HG03066 (cell line): ENCODE results near the gene CDCA4.
"Not testable (repeated sequence)": the region's sequence is repeated elsewhere in the genome, so short reads cannot be mapped to it uniquely, and the experiment has no call there.

Experiments used
- ATAC-seq: cut with Tn5 transposase; IDR thresholded peaks from one replicate; pipeline ENCODE4 v1.9.1; 2021; ENCODE audit warnings: low read depth; ENCODE audit not compliant: unreplicated experiment

Gene CDCA4

DNA sequence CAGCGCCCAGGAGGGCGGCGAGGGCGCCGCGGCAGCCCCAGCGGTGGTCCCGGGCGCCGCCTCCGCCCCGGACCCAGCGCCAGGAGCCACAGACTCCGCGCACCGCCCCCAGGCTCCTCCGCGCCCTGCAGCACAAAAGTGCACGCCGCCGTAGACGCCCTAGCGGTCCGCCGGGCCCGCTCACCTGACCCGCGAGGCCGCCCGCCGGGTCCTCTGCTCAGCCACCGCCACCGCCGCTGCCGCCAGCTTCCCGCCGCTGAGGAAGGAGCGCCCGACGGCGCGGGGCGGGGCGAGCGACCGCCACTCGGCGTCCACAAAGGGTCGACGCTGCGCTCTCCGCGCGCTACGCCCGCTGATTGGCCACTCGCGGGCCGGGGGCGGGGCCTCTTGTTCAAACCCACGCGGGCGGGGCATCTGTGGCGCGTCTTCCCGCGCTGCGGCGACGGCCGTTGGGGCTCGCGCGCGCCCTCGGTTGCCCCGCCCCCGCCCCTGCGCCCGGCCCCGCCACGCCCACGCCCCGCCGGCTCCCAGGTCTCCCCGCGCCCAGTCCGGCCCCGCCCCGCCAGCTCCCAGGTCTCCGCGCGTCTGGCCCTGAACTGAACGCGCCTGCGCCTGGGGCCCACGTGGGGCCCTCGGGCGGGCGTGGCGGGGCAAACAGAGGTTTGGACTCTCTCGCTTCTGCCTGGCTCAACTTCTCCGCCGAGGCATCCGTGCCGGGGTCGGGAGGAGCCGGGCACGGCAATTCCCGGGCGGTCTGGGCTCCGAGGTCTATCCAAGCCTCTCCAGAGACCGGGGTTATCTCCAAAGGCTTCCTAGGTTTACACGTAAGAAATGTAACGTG, at the start of gene CDCA4:
Gene CDCA4, minus strand, starts transcription at position 269 of the 841 bp plus-strand sequence. CDS start 9,154 bp downstream, outside the sequence.
- ATAC-seq = peak; percentile 69

DNA sequence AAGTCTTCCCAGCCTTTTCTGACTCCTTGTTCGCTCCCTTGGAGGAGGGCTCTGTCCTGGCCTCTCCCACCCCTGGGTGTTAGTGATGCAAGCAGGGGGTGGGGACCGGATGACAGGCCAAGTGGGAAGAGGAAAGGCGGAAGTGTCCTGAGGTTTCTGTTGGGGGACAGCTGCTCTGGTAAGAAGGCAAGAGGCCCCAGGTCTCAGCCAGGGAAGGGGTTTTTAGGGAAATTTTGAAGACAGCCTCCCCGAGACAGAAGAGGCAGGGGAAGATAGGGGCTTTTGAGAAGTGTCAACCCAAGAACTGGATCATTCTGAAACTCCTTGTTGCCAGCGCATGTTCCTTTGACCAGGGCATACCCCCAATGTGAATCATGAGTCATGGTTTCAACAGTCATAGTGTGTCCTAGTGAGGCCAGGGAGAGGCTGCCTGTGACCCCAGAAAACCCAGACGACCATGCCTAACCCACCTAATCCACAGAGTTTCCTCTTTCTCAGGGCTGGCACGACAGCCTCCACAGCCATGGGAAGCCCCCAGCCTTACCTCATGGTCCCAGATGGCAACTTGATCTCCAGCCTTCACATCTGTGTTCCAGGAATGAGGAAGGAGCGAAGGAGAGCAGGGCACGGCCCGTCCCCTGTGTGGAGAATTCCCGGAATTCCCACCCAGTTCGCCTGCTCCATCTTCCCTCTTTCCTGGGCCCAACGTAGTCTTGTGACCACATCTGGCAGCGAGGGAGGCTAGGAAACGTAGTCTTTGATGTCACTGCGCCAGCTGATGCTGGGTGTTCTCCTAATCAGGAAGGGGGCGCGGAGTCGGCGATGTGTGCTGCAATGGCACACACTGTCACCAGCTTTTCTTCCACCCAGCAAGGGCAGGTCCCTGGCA, 49.2 kb upstream of the CDCA4 start:
- ATAC-seq = peak; percentile 39

DNA sequence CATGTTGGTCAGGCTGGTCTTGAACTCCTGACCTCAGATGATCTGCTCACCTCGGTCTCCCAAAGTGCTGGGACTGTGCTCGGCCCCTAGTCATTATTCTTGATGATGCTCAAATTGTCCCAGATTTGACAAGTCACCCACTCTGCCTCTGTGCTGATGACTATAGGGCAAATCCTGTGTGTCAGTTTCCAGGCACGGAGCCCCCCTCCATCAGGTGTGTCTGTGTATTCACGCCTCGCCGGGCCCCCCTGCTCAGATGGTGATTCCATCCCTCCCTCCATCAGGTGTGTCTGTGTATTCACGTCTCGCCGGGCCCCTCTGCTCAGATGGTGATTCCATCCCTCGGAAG, 48.6 kb upstream of the CDCA4 start:
- ATAC-seq = no peak

DNA sequence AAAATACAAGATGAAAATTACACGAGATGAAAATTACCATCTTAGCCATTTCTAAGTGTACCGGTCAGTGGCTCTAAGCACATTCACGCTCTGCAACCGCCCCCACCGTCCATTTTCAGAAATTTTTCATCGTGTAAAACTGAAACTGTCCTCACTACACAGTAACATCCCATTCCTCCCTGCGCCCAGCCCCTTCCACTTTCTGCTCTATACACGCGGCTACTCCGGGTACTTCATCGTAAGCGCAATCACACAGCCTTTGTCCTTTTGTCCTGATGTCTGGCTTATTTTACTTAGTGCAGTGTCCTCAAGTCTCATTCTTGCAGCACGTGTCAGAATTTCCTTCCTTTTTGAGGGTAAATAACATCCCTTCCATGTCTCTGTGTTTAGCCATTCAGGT, 47.9 kb upstream of the CDCA4 start:
- ATAC-seq = no peak

DNA sequence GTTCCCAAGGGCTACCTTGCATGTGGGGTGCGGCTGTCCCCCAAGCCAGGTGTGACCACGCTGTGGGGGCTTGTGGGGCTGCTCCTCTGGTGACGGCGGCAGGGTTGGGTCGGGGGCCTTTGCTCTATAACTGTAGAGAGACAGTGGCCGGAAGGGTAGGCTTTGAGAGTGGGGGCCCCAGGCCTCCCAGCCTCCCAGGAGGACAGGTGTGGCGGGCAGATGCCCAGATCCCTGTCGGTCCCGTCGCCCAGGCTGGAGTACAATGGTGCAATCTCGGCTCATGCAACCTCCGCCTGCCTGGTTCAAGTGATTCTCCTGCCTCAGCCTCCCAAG, 47.1 kb upstream of the CDCA4 start:
- no peak for ATAC-seq

DNA sequence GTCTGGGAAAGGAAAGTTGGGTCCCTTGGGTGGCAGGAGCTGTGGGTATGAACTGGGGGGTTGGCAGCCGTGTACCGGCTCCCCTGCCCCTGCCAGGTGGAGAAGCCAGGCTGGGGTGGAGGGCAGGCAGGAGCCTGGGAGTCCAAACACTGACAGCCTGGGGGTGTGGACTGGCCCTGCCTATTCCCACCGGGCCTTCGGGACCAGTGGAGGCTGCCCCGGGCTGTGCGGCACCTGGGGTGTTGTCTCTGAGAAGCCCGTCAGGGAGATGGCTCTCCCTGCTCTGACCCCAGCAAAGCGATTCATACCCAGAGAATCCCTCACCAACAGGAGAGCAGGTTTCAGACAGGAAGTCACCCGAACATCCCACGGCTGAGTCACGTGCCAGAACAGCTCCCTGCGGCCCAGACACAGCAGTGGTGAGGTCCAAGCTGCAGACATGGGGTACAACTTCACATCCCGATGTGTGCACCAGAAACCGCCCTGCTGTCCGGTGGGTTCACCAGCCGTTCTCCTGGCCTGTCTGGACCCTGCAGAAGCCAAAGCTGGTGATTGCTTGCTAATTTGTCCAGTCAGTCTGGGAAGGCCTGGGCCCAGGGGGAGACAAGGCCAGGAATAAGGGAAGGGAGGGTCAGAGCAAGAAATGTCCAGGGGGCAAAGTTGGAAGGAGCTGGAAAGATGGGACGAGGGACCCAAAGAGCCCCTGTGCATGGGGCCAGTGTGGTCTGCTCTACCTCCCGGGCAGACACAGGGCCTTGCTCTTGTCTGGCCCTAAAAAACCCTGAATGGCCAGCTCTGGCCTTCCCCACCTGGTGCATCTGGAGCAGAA, 46.5 kb upstream of the CDCA4 start:
- no peak for ATAC-seq

DNA sequence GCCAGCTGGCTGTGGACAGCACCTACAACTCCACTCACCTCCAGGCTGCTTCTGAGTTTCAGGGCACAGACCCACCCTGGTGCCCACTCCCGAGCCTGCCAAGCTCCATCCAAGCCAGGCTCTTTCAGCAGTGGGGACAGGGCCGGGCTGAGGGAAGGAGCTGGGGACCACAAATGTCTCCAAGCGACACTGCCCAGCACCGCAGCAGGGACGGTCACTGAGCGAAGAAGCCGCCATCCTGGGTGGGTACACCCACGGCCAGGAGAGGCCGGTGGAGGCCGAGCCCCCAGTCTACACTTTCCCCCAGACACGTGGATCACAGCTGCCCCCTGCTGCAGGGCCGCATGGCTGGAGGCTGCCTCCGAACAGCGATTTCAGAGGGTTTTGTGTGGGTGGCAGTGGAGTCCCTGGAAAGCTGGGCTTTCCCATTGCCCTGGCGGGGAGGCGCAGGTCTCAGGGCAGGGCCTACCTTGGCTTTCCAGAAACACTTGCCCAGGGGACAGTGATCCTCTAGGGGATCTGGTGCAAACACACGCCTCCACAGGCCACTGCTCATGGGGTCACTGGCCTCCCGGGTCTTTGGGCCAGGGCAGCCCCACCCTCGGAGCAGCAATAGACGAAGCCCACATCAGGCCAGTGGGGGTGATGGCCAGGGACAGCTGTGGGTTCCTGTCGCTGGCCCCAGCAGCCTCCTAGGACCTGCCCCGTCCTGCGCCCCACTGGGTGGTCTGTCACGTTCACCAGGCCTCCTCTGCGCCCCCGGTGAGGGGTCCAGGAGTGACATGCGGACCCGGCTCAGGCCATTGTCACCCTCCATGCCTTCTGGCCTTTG, 45.6 kb upstream of the CDCA4 start:
- ATAC-seq = no peak

DNA sequence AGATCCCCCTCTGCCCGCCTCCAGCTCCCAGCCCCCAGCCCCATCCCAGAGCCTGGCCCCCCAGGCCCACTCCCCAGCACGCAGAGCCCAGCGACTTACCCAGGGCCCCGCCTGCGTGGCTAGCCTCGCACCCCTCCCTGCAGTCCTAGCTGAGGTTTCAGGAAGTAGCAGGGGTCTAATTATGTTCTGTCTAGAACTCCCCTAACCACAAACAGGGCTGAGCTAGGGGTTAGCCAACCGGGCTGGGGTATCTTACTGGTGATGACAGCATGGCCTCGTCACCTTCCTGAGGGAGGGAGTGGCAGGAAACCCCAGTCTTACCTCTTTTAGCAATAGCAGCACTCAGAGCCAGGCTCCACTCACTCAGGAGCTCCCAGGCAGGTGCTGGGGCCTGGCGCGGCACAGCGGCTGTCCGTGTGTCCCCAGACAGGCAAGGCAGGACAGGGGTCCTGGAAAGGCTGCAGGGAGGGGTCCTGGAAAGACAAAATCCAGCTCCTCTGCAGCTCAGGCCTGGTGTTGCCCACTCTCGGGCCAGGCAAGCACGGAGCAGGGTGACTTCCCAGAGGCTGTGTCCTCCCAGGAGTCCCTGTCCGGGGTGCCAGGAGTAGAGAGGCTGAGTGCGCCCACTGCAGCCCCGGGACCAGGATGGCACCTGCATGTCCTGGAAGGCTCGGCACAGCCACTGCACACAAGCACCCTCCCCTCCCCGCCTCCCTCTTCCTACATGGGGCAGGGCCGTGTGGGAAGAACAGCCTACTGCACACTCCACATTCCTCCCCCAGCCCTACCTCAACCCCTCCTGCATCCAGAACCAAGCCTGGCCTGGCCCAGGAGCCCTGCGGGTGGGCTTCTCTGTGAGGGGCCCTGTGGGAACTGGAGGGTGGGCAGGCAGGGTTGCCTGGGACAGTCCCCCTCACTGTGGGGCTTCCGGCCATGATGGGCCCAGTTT, 44.7 kb upstream of the CDCA4 start, which contains the start of gene GPR132:
Gene GPR132, minus strand, starts transcription at position 151 of the 949 bp plus-strand sequence. CDS start 10,010 bp downstream, outside the sequence.
- peak; percentile 43 for ATAC-seq

DNA sequence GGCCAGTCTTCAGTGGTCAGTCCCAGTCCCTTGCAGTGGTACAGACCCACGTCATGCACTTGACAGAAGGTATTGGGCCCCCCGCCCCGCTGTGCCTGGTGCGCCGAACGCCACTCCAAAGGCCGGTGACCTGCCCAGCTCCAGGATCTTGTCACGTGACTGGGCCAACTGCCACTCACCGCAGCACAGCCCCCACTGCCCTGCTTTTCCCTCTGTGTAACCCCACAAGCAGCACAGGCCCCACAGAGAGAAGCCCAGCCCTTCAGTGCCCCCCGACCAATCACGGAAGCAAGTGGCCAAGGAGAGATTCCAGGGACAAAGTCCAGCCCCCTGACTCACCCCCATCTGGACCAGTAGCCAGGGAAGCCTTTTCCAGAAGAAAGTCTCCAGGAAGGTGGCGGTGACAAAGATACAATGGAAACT, 43.8 kb upstream of the CDCA4 start:
- ATAC-seq = no peak

DNA sequence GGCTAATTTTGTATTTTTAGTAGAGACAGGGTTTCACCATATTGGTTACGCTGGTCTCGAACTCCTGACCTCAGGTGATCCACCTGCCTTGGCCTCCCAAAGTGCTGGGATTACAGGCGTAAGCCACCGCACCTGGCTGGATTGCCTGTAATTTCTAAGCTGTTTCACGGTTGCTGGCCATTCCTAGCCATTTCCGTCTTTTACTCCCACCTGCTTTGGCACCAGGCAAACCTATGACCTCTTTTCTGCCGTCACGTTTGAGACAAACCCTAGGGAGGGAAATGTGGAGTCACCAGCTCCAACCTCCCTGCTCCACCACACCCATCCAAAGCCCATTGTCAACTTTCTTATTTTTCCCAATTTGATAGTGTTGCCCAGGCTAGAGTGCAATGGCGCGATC, 43.1 kb upstream of the CDCA4 start:
- no peak for ATAC-seq

DNA sequence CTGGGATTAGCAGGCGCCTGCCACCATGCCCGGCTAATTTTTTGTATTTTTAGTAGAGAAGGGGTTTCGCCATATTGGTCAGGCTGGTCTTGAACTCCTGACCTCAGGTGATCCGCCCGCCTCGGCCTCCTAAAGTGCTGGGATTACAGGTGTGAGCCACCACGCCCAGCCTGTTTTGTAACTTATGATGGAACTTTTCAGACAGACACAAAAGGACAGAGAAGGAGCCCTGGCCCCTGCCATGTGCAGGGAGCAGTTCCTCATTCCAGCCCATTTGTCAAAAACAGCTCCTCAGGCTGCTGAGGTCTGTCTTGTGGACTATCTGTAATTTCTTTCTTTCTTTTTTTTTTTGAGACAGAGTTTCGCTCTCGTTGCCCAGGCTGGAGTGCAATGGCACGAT, 42.6 kb upstream of the CDCA4 start:
- ATAC-seq = not testable (repeated sequence)

DNA sequence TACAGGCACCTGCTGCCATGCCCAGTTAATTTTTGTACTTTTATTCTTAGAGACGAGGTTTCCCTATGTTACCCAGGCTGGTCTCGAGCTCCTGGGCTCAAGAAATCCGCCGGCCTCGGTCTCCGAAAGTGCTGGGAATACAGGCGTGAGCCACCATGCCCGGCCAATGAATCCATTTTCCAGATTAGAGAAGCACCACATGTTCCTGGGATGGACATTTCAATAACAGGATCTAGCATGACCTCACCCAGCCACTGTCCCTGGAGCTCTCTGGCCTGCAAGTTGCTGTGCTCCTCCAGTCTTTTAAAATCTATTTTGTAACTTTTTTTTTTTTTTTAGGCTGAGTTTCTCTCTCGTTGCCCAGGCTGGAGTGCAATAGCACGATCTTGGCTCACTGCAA, 42.2 kb upstream of the CDCA4 start:
- ATAC-seq = no peak

DNA sequence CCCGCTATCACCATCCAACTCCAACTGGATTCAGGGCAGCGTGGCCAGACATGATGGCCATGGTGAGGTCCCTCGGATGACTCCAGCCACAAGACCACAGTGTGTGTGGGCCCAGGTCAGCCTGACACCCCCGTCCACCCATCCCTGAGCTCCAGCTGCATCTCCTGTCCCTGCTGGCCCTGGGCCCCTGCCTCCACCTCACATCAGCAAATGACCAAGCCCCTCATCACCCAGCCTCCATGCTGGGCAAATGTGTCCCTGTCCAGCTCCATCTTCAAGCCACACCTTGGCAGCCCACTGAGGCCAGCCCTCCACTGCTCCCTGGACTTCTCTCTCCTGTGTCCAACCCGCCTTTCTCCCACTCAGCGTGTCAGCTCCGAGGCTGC, 41.2 kb upstream of the CDCA4 start:
- no peak for ATAC-seq

DNA sequence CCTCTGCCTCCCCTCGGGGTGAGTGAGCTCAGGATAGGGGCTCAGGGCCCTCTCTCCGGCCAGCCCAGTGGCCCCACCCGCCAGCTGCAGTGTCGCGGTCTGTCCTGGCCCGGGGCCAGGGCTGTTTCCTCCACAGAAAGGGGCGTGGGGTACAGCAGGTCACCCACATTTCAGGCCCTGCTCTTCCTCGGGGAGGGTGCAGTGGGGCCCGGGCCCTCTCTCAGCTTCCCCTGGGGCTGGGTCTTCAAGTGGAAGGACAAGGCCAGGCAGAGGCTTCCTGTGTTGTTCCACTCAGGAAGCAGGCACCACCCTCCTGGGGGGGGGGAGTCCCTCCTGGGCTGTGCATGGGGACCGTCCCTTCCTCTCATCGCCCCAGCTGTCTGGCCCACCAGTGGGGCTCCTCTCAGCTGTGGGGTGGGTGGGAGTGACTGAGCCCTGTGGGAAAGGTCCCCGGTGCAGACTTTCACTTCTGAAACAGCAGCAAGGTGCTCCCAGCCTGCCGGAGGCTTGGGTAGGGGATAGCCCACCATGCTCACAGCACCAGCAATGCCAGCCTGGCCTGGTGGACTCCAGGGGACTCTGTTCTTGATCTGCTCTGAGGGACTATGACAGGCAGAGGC, 40.7 kb upstream of the CDCA4 start:
- no peak for ATAC-seq

DNA sequence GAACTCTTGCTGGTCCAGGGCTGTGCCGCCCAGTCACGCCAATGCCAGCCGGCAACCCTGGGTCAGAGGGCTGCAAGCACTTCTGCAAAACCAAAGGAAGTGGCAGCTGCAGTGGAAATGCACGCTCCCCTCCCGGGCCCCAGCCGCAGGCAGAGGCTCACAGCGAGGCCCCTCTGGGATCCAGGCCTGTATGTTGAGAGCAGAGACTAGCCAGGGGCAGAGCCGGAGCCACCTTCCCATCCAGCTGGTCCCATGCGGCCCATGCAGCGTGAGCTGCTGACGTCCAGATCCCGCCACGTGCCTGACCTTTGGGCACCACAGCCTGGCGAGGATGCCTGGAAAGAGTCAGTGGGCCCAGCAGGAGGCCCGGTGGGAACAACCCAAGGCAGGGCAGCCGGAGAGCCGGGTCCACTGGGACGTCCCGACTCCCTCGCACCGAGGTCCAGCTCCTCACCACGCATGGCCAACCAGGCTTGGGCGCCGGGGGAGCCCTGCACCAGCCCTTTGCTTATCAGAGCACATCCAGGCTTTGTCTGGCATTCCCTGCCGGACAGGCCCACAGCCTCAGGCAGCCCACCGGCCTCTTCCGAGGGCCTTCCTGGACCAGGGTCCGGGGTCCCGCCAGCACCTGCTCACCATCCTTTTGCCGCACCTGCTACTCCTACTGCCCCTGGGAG, 40.0 kb upstream of the CDCA4 start:
- ATAC-seq = no peak

DNA sequence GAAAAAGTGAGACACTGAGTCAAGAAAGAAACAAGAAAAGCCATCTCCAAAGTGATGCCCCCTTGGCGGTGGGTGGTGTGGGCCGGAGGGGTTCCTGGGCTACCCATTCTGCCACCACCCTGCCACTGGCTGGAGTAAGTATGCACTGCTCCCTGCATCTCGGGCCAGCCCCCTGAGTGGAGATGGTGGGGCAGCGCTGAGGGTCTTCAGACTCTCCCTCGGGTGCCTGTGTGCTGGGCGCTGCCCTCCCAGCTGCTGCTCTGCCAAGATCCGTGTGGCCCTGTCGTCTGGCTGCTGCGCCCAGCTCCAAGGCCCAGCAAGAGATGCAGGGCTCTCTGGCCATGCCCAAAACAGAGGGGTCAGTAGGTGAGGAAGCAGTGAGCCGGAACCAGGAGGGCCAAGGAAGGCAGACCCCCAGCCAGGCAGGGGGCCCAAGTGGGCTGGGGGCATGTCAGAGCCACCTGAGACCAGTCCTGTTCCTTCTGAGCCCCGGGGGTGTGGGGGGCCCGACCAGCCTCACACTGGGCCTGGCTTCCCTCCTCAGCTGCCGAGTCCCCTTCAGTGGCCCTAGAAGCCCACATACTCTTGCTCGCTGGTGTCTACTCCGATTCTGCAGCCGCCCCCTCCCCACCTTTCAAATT, 39.2 kb upstream of the CDCA4 start:
- no peak for ATAC-seq
